K562 (cell line): ENCODE data around the gene ZNF814. TPM values are rescaled to one million over a fixed set of nuclear protein-coding genes. Genes with fewer than 3 reads are reported as not detected.
"Not testable (repeated sequence)": the region's sequence is repeated elsewhere in the genome, so short reads cannot be mapped to it uniquely, and the experiment has no call there.

Experiments
- ATAC-seq: fragments of 200-7000 bp; cut with Tn5 transposase; 3 replicates; pipeline ENCODE4 v1.9.1; 2020; ENCODE audit warnings: moderate library complexity
- BruUV-seq: library from RNA; stranded (reverse); fragments of 400-500 nt; replicated peaks from 2 replicates; lab custom pipeline; 2021; lab: Mats Ljungman, UMichigan
- CTCF ChIA-PET: fragments of 300-600 bp; formaldehyde crosslinking; extraction: SDS; loops from one replicate; lab custom pipeline; 2021; ENCODE audit warnings: low intra/inter-chr PET ratio; lab: Yijun Ruan, JAX
- POLR2A ChIA-PET: fragments of 300-600, 350-650 bp; sonication (Branson Sonifier 250); formaldehyde crosslinking; extraction: SDS; loops from one replicate; lab custom pipeline; 2021; ENCODE audit warnings: antibody characterized with exemption, inconsistent platforms; lab: Yijun Ruan, JAX
- DNase-seq, 4 experiments: peaks; one replicate each; pipeline versions ENCODE4 v3.0.0 to v3.0.0-alpha.2; 2011 to 2018; ENCODE audit warnings: low spot score in 3 of 4, mixed read lengths in 3 of 4; ENCODE audit errors: extremely low read depth in 1 of 4
- FAIRE-seq: peaks from 2 replicates; lab custom pipeline; 2011; peaks lifted over from hg19 to GRCh38; lab: Jason Lieb, UNC
- H2AFZ ChIP-seq: 2 replicates; pipeline ENCODE4 v1.6.0; 2011; ENCODE audit warnings: low read depth, low read length, control low read depth, inconsistent platforms
- H3K27ac ChIP-seq: fragments of 200-600 bp; 3 replicates; pipeline ENCODE4 v1.8.0; 2011; ENCODE audit warnings: low read depth, mild to moderate bottlenecking, control low read depth, inconsistent platforms, low read length, moderate library complexity, mixed read lengths; ENCODE audit errors: extremely low read depth
- H3K27me3 ChIP-seq, 2 experiments: fragments of 300-600 bp in 1 of 2; 2 replicates in 1 of 2; 3 replicates in 1 of 2; pipeline versions ENCODE4 v1.6.0 to v1.8.0; 2011; ENCODE audit warnings: inconsistent platforms in 2 of 2, low read length in 2 of 2, mild to moderate bottlenecking in 1 of 2, mixed read lengths in 1 of 2, moderate library complexity in 1 of 2; ENCODE audit not compliant: control insufficient read depth in 2 of 2, insufficient read depth in 2 of 2
- H3K36me3 ChIP-seq: fragments of 300-600 bp; 3 replicates; pipeline ENCODE4 v1.8.0; 2011; ENCODE audit warnings: mild to moderate bottlenecking, low read length, inconsistent platforms; ENCODE audit not compliant: control insufficient read depth, insufficient read depth
- H3K4me1 ChIP-seq, 2 experiments: fragments of 200-600 bp in 1 of 2; replicated peaks in 1 of 2; 2 replicates in 1 of 2; 3 replicates in 1 of 2; pipeline versions ENCODE4 v1.5.1 to v1.8.0; 2011; ENCODE audit warnings: inconsistent platforms in 2 of 2, low read length in 2 of 2, mild to moderate bottlenecking in 1 of 2, mixed read lengths in 1 of 2, moderate library complexity in 1 of 2; ENCODE audit not compliant: control insufficient read depth in 2 of 2, insufficient read depth in 2 of 2
- H3K4me2 ChIP-seq: 2 replicates; pipeline ENCODE4 v1.6.1; 2011; ENCODE audit warnings: low read length, control low read depth, inconsistent platforms, mixed read lengths; ENCODE audit not compliant: insufficient read depth
- H3K4me3 ChIP-seq: fragments of 200-600 bp; sonication (generic), shearing (Covaris generic); 2 replicates; pipeline ENCODE4 v1.5.1; 2016; ENCODE audit warnings: control low read depth, inconsistent platforms
- H3K79me2 ChIP-seq: fragments of 200-600 bp; 3 replicates; pipeline ENCODE4 v1.8.0; 2011; ENCODE audit warnings: low read length, inconsistent platforms; ENCODE audit not compliant: control insufficient read depth, insufficient read depth
- H3K9ac ChIP-seq, 2 experiments: 2 replicates each; pipeline versions ENCODE4 v1.6.0 to v1.6.1; 2011; ENCODE audit warnings: low read depth in 2 of 2, low read length in 2 of 2, control low read depth in 1 of 2, inconsistent platforms in 1 of 2, mild to moderate bottlenecking in 1 of 2, mixed read lengths in 1 of 2; ENCODE audit not compliant: insufficient read depth in 1 of 2
- H3K9me1 ChIP-seq: one replicate; pipeline ENCODE4 v1.6.0; 2011; ENCODE audit warnings: inconsistent platforms, mild to moderate bottlenecking, low read length, moderate library complexity; ENCODE audit not compliant: control insufficient read depth, insufficient read depth
- H3K9me3 ChIP-seq: replicated peaks from 2 replicates; pipeline ENCODE4 v1.5.1; 2011; ENCODE audit warnings: low read depth, low read length, inconsistent platforms; ENCODE audit not compliant: control insufficient read depth, insufficient read depth
- H4K20me1 ChIP-seq: replicated peaks from 2 replicates; pipeline ENCODE4 v1.6.1; 2011; ENCODE audit warnings: low read length, inconsistent platforms, mixed read lengths; ENCODE audit not compliant: control insufficient read depth, insufficient read depth
- ELF1 ChIP-seq: fragments of 200-800 bp; sonication (Bioruptor generic); IDR thresholded peaks from 2 replicates; pipeline ENCODE4 v1.6.1; 2016; ENCODE audit warnings: missing genetic modification characterization, missing compliant biosample characterization
- L3MBTL2 ChIP-seq: fragments of 450-650 bp; IDR thresholded peaks from 2 replicates; pipeline ENCODE4 v1.6.1; 2016; ENCODE audit warnings: mild to moderate bottlenecking, moderate library complexity
- SOX6 ChIP-seq: fragments of 450-650 bp; IDR thresholded peaks from 2 replicates; pipeline ENCODE4 v1.6.1; 2014; ENCODE audit warnings: mild to moderate bottlenecking
- ZNF75A ChIP-seq: fragments of 450-650 bp; formaldehyde crosslinking; IDR thresholded peaks from 2 replicates; pipeline ENCODE4 v1.4.0; 2020; ENCODE audit warnings: mild to moderate bottlenecking
- WGBS: fragments of 100-300 bp; shearing (Covaris generic); methylation state at CpG from one replicate; pipeline ENCODE4 v1.1.6; 2016; ENCODE audit warnings: low coverage, mixed read lengths; ENCODE audit not compliant: insufficient coverage; ENCODE audit errors: missing lambda C conversion rate; 5-methylcytosine and 5-hydroxymethylcytosine counted together
- in situ Hi-C: fragments of 300-500 bp; cut with MboI; formaldehyde crosslinking; loops from 4 replicates; pipeline ENCODE4 v1.15.0; 2018; ENCODE audit warnings: inconsistent platforms, mixed read lengths
- intact Hi-C: fragments of 100-400 bp; cut with micrococcal nuclease; formaldehyde crosslinking; loops from 2 replicates; pipeline ENCODE4 v1.14.2; 2022
- polyA plus RNA-seq, 8 experiments: library from polyadenylated mRNA; depleted of rRNA in 4 of 8; stranded (reverse) in 5 of 8; unstranded in 3 of 8; fragments of >200 nt; fragmentation: Nextera tagmentation in 2 of 8; fragmentation: Illumina TruSeq in 1 of 8; extraction: Ambion mirVana in 2 of 8; extraction: Trizol in 1 of 8; gene quantifications; 2 replicates each; pipeline versions ENCODE4 v1.2.1 to v1.2.3, GENCODE V29; 2011 to 2014; ENCODE audit warnings: inconsistent platforms in 1 of 8, missing spikeins in 1 of 8
- total RNA-seq, 7 experiments: library from RNA; depleted of rRNA in 6 of 7; stranded (reverse); fragments of >200 nt in 6 of 7; fragmentation: Illumina TruSeq in 2 of 7; extraction: Trizol in 2 of 7; gene quantifications; 2 replicates each; pipeline versions ENCODE4 v1.2.1 to v1.2.3, GENCODE V29; 2011 to 2021; ENCODE audit warnings: low replicate concordance in 1 of 7

ZNF814 gene
- total and polyA plus RNA-seq, 9 of the 15 experiments (the other 6 are each of a cell fraction or from before 2014, with no cell fraction given), result 0.42 to 3.5 (median 1.9) TPM

- in situ Hi-C loops, result no loop called here
- H3K9me3 ChIP-seq, result peaks cover 21% of the 10 kb centered on the region
Observed at GRCh38 chr19:57870225-57870624, 18.6 kb downstream of the ZNF814 start.

DNA sequence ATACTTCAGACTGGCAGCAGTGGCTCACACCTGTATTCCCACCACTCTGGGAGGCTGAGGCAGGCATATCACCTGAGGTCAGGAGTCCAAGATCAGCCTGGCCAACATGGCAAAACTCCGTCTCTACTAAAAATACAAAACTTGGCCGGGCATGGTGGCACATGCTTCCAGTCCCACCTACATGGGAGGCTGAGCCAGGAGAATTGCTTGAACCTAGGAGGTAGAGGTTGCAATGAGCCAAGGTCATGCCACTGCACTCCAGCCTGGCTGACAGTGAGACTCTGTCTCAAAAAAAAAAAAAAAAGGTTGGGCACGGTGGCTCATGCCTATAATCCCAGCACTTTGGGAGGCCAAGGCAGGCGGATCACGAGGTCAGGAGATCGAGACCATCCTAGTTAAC, 19.2 kb downstream of the ZNF814 start:
- DNase-seq, FAIRE-seq, H3K4me2 ChIP-seq, CTCF ChIA-PET, H3K27ac ChIP-seq, H4K20me1 ChIP-seq, H3K27me3 ChIP-seq, in situ Hi-C loops, H3K79me2 ChIP-seq, H3K4me3 ChIP-seq, H3K9ac ChIP-seq, intact Hi-C loops, POLR2A ChIA-PET, H3K4me1 ChIP-seq, H2AFZ ChIP-seq, H3K9me1 ChIP-seq, ATAC-seq, BruUV-seq: not testable (repeated sequence)
- 85% methylated on average over 2 of the region's 6 CpGs for WGBS
- Histone ChIP-seq H3K36me3 (peaks cover 29% of the 10 kb centered on the region), H3K9me3 (peaks cover 21% of the 10 kb centered on the region)
- TF ChIP-seq L3MBTL2, result peak; percentile 29; the same call in 1 of the 2 replicates

More at GRCh38 chr19:57870225-57870624, 18.6 kb downstream of the ZNF814 start:
- FAIRE-seq (no peak), DNase-seq (no peak), ATAC-seq (no peak)
- H3K27ac ChIP-seq, result no peak overlapping the region
- no peaks in the 10 kb centered on the region for H3K9me1 ChIP-seq
- H3K4me2 ChIP-seq, result no peak overlapping the region
- intact Hi-C loops, result no loop called here
- POLR2A ChIA-PET, result no interaction called here
- H3K27me3 ChIP-seq, result no peaks in the 10 kb centered on the region
- TF ChIP-seq ELF1 (tag) (no peak), ZNF75A (CRISPR knock-in tag) (peak; percentile 87), SOX6 (peak; percentile 40; the same call in 1 of the 2 replicates)
- TF ChIP-seq, all 486 proteins: peak for 2
- no TSS peak for BruUV-seq
- H3K79me2 ChIP-seq, result no peaks in the 10 kb centered on the region
- H2AFZ ChIP-seq, result no peak overlapping the region
- H3K9ac ChIP-seq, result no peak overlapping the region
- 96% methylated on average over 2 of the region's 2 CpGs for WGBS
- CTCF ChIA-PET, result no interaction called here
- no peak overlapping the region for H3K4me3 ChIP-seq
- H3K36me3 ChIP-seq, result peaks cover 23% of the 10 kb centered on the region
- H4K20me1 ChIP-seq, result no peaks in the 10 kb centered on the region
- no peaks in the 10 kb centered on the region for H3K4me1 ChIP-seq
